PC-9 (cell line): ENCODE data around the gene ARHGAP8.

Experiments
- EZH2 ChIP-seq: fragments of 200-600 bp; sonication (generic); IDR thresholded peaks from 2 replicates; pipeline ENCODE4 v1.8.0; 2017; ENCODE audit warnings: antibody characterized with exemption, low read depth
- TF ChIP-seq, protein P1 (sequence below): fragments of 200-600 bp; sonication (generic); conservative IDR thresholded peaks from 2 replicates; pipeline ENCODE4 v1.6.1; 2017; ENCODE audit warnings: mixed run types, antibody characterized with exemption, mild to moderate bottlenecking, moderate library complexity

DNA sequence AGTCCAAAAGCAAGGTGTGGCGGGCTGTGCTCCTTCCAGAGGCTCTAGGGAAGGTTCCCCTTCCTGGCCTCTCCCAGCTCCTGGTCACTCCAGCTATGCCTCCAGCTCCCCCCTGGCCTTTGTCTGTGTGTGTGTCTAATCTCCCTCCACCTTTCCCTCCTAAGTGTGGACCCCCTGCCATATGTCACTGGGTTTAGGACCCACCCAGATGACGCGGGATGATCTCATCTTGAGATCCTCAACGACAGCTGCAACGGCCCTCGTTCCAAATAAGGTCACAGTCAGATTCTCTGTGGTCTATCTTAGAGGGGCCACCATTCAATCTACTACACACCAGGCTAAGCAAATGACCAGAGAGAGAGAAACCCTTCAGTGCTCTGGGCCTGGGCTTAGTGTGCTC, 107.9 kb downstream of the ARHGAP8 start:
- TF ChIP-seq, protein P1, sequence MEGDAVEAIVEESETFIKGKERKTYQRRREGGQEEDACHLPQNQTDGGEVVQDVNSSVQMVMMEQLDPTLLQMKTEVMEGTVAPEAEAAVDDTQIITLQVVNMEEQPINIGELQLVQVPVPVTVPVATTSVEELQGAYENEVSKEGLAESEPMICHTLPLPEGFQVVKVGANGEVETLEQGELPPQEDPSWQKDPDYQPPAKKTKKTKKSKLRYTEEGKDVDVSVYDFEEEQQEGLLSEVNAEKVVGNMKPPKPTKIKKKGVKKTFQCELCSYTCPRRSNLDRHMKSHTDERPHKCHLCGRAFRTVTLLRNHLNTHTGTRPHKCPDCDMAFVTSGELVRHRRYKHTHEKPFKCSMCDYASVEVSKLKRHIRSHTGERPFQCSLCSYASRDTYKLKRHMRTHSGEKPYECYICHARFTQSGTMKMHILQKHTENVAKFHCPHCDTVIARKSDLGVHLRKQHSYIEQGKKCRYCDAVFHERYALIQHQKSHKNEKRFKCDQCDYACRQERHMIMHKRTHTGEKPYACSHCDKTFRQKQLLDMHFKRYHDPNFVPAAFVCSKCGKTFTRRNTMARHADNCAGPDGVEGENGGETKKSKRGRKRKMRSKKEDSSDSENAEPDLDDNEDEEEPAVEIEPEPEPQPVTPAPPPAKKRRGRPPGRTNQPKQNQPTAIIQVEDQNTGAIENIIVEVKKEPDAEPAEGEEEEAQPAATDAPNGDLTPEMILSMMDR: no peak
- TF ChIP-seq EZH2: no peak
